SK-N-SH (cell line): ENCODE data around the gene STK35. TPM values are rescaled to one million over a fixed set of nuclear protein-coding genes. Genes with fewer than 3 reads are reported as not detected.

Experiments used
- CTCF ChIA-PET: fragments of 300-600, 350-600 bp; formaldehyde crosslinking; extraction: SDS; loops from one replicate; lab custom pipeline; 2021; lab: Yijun Ruan, JAX
- POLR2A ChIA-PET: fragments of 350-600 bp; sonication (Branson Sonifier 250); formaldehyde crosslinking; extraction: SDS; loops from one replicate; lab custom pipeline; 2020; ENCODE audit warnings: antibody characterized with exemption, inconsistent platforms; lab: Yijun Ruan, JAX
- DNase-seq: peaks from one replicate; pipeline ENCODE4 v3.0.0; 2012
- H2AFZ ChIP-seq: fragments of 200-600 bp; sonication (generic); 2 replicates; pipeline ENCODE4 v1.8.1; 2016; ENCODE audit warnings: antibody characterized with exemption, mild to moderate bottlenecking, low read depth
- H3F3A ChIP-seq: fragments of 200-600 bp; sonication (generic); replicated peaks from 2 replicates; pipeline ENCODE3; 2016; ENCODE audit warnings: antibody characterized with exemption, mild to moderate bottlenecking; ENCODE audit not compliant: insufficient read depth
- H3K27ac ChIP-seq, 2 experiments: fragments of 200-500 bp in 1 of 2; fragments of 200-600 bp in 1 of 2; sonication (Bioruptor generic) in 1 of 2; sonication (generic), shearing (Covaris generic) in 1 of 2; 2 replicates each; pipeline versions ENCODE4 v1.5.1 to v1.6.1; 2014 to 2016; ENCODE audit warnings: low read depth in 2 of 2, inconsistent platforms in 1 of 2, low read length in 1 of 2, mild to moderate bottlenecking in 1 of 2, mixed read lengths in 1 of 2
- H3K27me3 ChIP-seq: fragments of 200-600 bp; sonication (generic), shearing (Covaris generic); 2 replicates; pipeline ENCODE4 v1.6.1; 2016; ENCODE audit warnings: mixed run types; ENCODE audit not compliant: insufficient read depth
- H3K36me3 ChIP-seq, 2 experiments: fragments of 200-500 bp in 1 of 2; fragments of 200-600 bp in 1 of 2; sonication (Bioruptor generic) in 1 of 2; sonication (generic) in 1 of 2; replicated peaks in 1 of 2; 2 replicates each; pipeline versions ENCODE3 to v1.5.1; 2014 to 2016; ENCODE audit warnings: low read length in 1 of 2, mild to moderate bottlenecking in 1 of 2; ENCODE audit not compliant: insufficient read depth in 2 of 2, control insufficient read depth in 1 of 2
- H3K4me1 ChIP-seq, 2 experiments: fragments of 200-500 bp in 1 of 2; fragments of 200-600 bp in 1 of 2; sonication (Bioruptor generic) in 1 of 2; sonication (generic), shearing (Covaris generic) in 1 of 2; 2 replicates each; pipeline versions ENCODE4 v1.5.1 to v1.6.1; 2014 to 2016; ENCODE audit warnings: low read depth in 1 of 2, low read length in 1 of 2, mixed run types in 1 of 2; ENCODE audit not compliant: insufficient read depth in 2 of 2, control insufficient read depth in 1 of 2
- H3K4me2 ChIP-seq: fragments of 200-600 bp; sonication (generic), shearing (Covaris generic); 2 replicates; pipeline ENCODE4 v1.6.1; 2017; ENCODE audit warnings: mixed run types
- H3K4me3 ChIP-seq, 2 experiments: fragments of 200-500 bp in 1 of 2; fragments of 200-600 bp in 1 of 2; sonication (Bioruptor generic) in 1 of 2; sonication (generic), shearing (Covaris generic) in 1 of 2; 2 replicates each; pipeline versions ENCODE4 v1.5.1 to v1.8.1; 2014 to 2016; ENCODE audit warnings: low read depth in 2 of 2, inconsistent platforms in 1 of 2, low read length in 1 of 2, mild to moderate bottlenecking in 1 of 2, mixed read lengths in 1 of 2, moderate library complexity in 1 of 2
- H3K79me2 ChIP-seq: fragments of 200-600 bp; sonication (generic); 2 replicates; pipeline ENCODE4 v1.8.1; 2017; ENCODE audit warnings: mild to moderate bottlenecking; ENCODE audit not compliant: insufficient read depth
- H3K9ac ChIP-seq: fragments of 200-600 bp; sonication (generic); 2 replicates; pipeline ENCODE4 v1.6.1; 2017; ENCODE audit warnings: mixed run types
- H3K9me2 ChIP-seq: fragments of 200-600 bp; sonication (generic); 2 replicates; pipeline ENCODE4 v1.6.1; 2017; ENCODE audit warnings: mixed run types
- H3K9me3 ChIP-seq: fragments of 200-600 bp; sonication (generic); 2 replicates; pipeline ENCODE4 v1.6.1; 2017; ENCODE audit warnings: mixed run types, mild to moderate bottlenecking, moderate library complexity
- H4K20me1 ChIP-seq: fragments of 200-600 bp; sonication (generic); 2 replicates; pipeline ENCODE4 v1.6.1; 2017; ENCODE audit warnings: mild to moderate bottlenecking, mixed run types; ENCODE audit not compliant: insufficient read depth
- ELF1 ChIP-seq: IDR thresholded peaks from 2 replicates; pipeline ENCODE4 v1.4.0; 2012
- EZH2phosphoT487 ChIP-seq: fragments of 200-600 bp; sonication (generic); IDR thresholded peaks from 2 replicates; pipeline ENCODE4 v1.6.1; 2017; ENCODE audit warnings: low read depth, mixed run types, mild to moderate bottlenecking, antibody characterized with exemption, moderate library complexity, borderline replicate concordance
- FOSL2 ChIP-seq: IDR thresholded peaks from 2 replicates; pipeline ENCODE4 v1.4.0; 2012; ENCODE audit warnings: low read depth, mild to moderate bottlenecking, moderate library complexity, borderline replicate concordance
- GABPA ChIP-seq: IDR thresholded peaks from 2 replicates; pipeline ENCODE4 v1.4.0; 2012; ENCODE audit warnings: low read depth, mild to moderate bottlenecking
- JUND ChIP-seq: IDR thresholded peaks from 2 replicates; pipeline ENCODE4 v1.4.0; 2012
- POLR2AphosphoS5 ChIP-seq: IDR thresholded peaks from 2 replicates; pipeline ENCODE4 v1.6.1; 2012; ENCODE audit warnings: low read depth, low read length
- RAD21 ChIP-seq: IDR thresholded peaks from 2 replicates; pipeline ENCODE4 v1.6.1; 2012; ENCODE audit warnings: mild to moderate bottlenecking, low read length
- RCOR1 ChIP-seq: fragments of 150-350 bp; IDR thresholded peaks from 2 replicates; pipeline ENCODE4 v1.6.1; 2017; ENCODE audit warnings: antibody characterized with exemption, low read length
- RXRA ChIP-seq: IDR thresholded peaks from 2 replicates; pipeline ENCODE4 v1.4.0; 2012; ENCODE audit warnings: low read depth, mild to moderate bottlenecking, borderline replicate concordance
- TCF12 ChIP-seq: IDR thresholded peaks from 2 replicates; pipeline ENCODE4 v1.4.0; 2012
- TEAD4 ChIP-seq: IDR thresholded peaks from 2 replicates; pipeline ENCODE4 v1.4.0; 2012; ENCODE audit warnings: mild to moderate bottlenecking, borderline replicate concordance; ENCODE audit not compliant: insufficient read depth
- YY1 ChIP-seq: IDR thresholded peaks from 2 replicates; pipeline ENCODE4 v1.4.0; 2012; ENCODE audit warnings: low read depth, mild to moderate bottlenecking
- WGBS: methylation state at CpG from one replicate; pipeline ENCODE4 v1.1.6; 2017; ENCODE audit warnings: low lambda C conversion rate; 5-methylcytosine and 5-hydroxymethylcytosine counted together
- polyA plus RNA-seq, 3 experiments: library from polyadenylated mRNA; depleted of rRNA; stranded (reverse); fragments of >200 nt; gene quantifications; 2 replicates each; pipeline ENCODE4 v1.2.3, GENCODE V29; 2012
- TF ChIP-seq, protein P1 (sequence below): IDR thresholded peaks from 2 replicates; pipeline ENCODE4 v1.6.1; 2012; ENCODE audit warnings: mild to moderate bottlenecking, low read depth, low read length, moderate library complexity
- TF ChIP-seq, protein P2 (sequence below): fragments of 150-350 bp; IDR thresholded peaks from 2 replicates; pipeline ENCODE4 v1.6.1; 2016; ENCODE audit warnings: mild to moderate bottlenecking, low read depth, low read length
- TF ChIP-seq, protein P3 (sequence below): fragments of 200-600 bp; sonication (generic); IDR thresholded peaks from 2 replicates; pipeline ENCODE4 v1.6.1; 2017; ENCODE audit warnings: antibody characterized with exemption, mild to moderate bottlenecking, moderate library complexity
- TF ChIP-seq, protein P4 (sequence below): IDR thresholded peaks from 2 replicates; pipeline ENCODE4 v1.4.0; 2012; ENCODE audit warnings: low read depth

The STK35 gene
- polyA plus RNA-seq, 1 of the 3 experiments (the other 2 are of a cell fraction): 6.7 TPM

DNA sequence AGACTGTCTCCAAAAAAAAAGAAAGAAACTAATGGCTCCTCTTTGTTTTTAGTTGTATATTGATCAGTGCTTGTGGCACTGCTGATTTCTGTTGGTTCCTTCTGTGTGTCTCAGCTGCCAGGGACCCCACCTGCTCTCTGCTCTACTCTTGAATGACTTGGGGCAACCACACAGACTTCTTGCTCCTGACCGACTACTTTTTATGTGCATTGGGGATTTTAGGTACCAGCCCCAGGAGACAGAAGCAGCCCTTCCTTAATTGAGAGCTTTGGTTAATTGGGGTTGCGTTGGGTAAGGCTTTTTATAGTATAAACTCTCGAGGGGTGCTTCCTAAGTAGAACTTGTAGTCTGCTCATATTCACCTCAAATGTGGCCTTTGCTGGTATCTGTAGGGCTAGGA, 6.9 kb downstream of the STK35 start (continued):
- TF ChIP-seq, protein P1, sequence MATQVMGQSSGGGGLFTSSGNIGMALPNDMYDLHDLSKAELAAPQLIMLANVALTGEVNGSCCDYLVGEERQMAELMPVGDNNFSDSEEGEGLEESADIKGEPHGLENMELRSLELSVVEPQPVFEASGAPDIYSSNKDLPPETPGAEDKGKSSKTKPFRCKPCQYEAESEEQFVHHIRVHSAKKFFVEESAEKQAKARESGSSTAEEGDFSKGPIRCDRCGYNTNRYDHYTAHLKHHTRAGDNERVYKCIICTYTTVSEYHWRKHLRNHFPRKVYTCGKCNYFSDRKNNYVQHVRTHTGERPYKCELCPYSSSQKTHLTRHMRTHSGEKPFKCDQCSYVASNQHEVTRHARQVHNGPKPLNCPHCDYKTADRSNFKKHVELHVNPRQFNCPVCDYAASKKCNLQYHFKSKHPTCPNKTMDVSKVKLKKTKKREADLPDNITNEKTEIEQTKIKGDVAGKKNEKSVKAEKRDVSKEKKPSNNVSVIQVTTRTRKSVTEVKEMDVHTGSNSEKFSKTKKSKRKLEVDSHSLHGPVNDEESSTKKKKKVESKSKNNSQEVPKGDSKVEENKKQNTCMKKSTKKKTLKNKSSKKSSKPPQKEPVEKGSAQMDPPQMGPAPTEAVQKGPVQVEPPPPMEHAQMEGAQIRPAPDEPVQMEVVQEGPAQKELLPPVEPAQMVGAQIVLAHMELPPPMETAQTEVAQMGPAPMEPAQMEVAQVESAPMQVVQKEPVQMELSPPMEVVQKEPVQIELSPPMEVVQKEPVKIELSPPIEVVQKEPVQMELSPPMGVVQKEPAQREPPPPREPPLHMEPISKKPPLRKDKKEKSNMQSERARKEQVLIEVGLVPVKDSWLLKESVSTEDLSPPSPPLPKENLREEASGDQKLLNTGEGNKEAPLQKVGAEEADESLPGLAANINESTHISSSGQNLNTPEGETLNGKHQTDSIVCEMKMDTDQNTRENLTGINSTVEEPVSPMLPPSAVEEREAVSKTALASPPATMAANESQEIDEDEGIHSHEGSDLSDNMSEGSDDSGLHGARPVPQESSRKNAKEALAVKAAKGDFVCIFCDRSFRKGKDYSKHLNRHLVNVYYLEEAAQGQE: no peak
- no peak for TF ChIP-seq ELF1
- TF ChIP-seq GABPA: no peak
- no peak for TF ChIP-seq EZH2phosphoT487
- TF ChIP-seq RCOR1: no peak
- no peak for TF ChIP-seq RXRA
- TF ChIP-seq, protein P2, sequence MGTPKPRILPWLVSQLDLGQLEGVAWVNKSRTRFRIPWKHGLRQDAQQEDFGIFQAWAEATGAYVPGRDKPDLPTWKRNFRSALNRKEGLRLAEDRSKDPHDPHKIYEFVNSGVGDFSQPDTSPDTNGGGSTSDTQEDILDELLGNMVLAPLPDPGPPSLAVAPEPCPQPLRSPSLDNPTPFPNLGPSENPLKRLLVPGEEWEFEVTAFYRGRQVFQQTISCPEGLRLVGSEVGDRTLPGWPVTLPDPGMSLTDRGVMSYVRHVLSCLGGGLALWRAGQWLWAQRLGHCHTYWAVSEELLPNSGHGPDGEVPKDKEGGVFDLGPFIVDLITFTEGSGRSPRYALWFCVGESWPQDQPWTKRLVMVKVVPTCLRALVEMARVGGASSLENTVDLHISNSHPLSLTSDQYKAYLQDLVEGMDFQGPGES: no peak
- TF ChIP-seq RAD21: no peak
- TF ChIP-seq, all 33 proteins: peak for 0

DNA sequence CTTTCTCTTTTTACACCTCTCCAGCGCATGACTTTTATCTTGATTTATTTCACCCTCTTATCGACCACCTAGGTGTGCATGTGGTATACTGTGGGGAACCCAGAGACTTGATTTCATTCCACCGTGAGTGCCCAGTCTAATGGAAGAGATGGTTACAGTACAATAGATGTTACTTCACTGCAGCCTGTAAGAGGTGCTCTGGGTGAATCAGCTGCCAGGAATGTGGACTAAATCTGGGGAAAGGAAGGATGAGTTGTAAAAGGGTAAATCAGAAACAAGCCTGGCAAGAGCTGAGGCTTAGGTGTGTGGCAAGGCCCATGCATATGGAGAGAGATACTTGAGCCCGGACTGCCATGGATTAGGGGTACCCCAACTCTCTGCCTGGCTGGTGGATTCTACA, 7.4 kb downstream of the STK35 start:
- no peak overlapping the region for H3K4me3 ChIP-seq
- H3K27me3 ChIP-seq: no peaks in the 10 kb centered on the region
- peak overlapping the region; percentile 51 for H3K4me2 ChIP-seq
- POLR2A ChIA-PET: no interaction called here
- H3K36me3 ChIP-seq: peaks cover 19 to 36% of the 10 kb centered on the region in 2 experiments
- no peaks in the 10 kb centered on the region for H3K9me2 ChIP-seq
- H2AFZ ChIP-seq: no peak overlapping the region
- no peak overlapping the region for H3K9ac ChIP-seq
- CTCF ChIA-PET: interaction anchor here (2.0 kb wide), 1 partner anchor 63 kb away, joined by 7 read pairs; no protein-coding TSS in a partner anchor
- peaks cover 11% of the 10 kb centered on the region for H3F3A ChIP-seq
- TF ChIP-seq TCF12: peak; percentile 37; the same call in 1 of the 2 replicates
- TF ChIP-seq, protein P3, sequence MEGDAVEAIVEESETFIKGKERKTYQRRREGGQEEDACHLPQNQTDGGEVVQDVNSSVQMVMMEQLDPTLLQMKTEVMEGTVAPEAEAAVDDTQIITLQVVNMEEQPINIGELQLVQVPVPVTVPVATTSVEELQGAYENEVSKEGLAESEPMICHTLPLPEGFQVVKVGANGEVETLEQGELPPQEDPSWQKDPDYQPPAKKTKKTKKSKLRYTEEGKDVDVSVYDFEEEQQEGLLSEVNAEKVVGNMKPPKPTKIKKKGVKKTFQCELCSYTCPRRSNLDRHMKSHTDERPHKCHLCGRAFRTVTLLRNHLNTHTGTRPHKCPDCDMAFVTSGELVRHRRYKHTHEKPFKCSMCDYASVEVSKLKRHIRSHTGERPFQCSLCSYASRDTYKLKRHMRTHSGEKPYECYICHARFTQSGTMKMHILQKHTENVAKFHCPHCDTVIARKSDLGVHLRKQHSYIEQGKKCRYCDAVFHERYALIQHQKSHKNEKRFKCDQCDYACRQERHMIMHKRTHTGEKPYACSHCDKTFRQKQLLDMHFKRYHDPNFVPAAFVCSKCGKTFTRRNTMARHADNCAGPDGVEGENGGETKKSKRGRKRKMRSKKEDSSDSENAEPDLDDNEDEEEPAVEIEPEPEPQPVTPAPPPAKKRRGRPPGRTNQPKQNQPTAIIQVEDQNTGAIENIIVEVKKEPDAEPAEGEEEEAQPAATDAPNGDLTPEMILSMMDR: no peak
- TF ChIP-seq, protein P4, sequence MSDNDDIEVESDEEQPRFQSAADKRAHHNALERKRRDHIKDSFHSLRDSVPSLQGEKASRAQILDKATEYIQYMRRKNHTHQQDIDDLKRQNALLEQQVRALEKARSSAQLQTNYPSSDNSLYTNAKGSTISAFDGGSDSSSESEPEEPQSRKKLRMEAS: 0 out of 2 replicates have a peak, but pooled peaks have one; percentile 26
- no peak for TF ChIP-seq YY1
- no peak for TF ChIP-seq POLR2AphosphoS5
- TF ChIP-seq TEAD4: peak; percentile 54; the same call in 1 of the 2 replicates
- TF ChIP-seq FOSL2: peak; percentile 81; the same call in 1 of the 2 replicates
- peak; percentile 85 for TF ChIP-seq JUND
- peak overlapping the region; percentile 40 to 49 for H3K27ac ChIP-seq
- no peaks in the 10 kb centered on the region for H3K9me3 ChIP-seq
- H3K79me2 ChIP-seq: peaks cover 98% of the 10 kb centered on the region
- H3K4me1 ChIP-seq: peaks cover 16 to 27% of the 10 kb centered on the region in 2 experiments; a peak in 3 of 4 replicates
- peaks cover 81% of the 10 kb centered on the region for H4K20me1 ChIP-seq
- DNase-seq: no peak
- 53% methylated on average over 4 of the region's 4 CpGs for WGBS
